SJSA1 (cell line): ENCODE data around the gene BCL7B. TPM values are rescaled to one million over a fixed set of nuclear protein-coding genes. Genes with fewer than 3 reads are reported as not detected.
"Not testable (repeated sequence)": the region's sequence is repeated elsewhere in the genome, so short reads cannot be mapped to it uniquely, and the experiment has no call there.

Source experiments
- DNase-seq, 2 experiments: peaks; one replicate each; pipeline ENCODE4 v3.0.0-alpha.2; 2015 to 2020; ENCODE audit warnings: low spot score in 2 of 2, low read depth in 1 of 2
- H3K27ac ChIP-seq: fragments of 250-450 bp; sonication (Bioruptor Pico); 2 replicates; pipeline ENCODE4 v1.5.1; 2020; ENCODE audit warnings: mild to moderate bottlenecking, moderate library complexity
- H3K27me3 ChIP-seq: fragments of 250-450 bp; sonication (Bioruptor Pico); replicated peaks from 2 replicates; pipeline ENCODE4 v1.5.1; 2020; ENCODE audit warnings: mild to moderate bottlenecking, moderate library complexity
- H3K36me3 ChIP-seq: fragments of 250-450 bp; sonication (Bioruptor Pico); 2 replicates; pipeline ENCODE4 v1.5.1; 2020; ENCODE audit warnings: mild to moderate bottlenecking
- H3K4me1 ChIP-seq: fragments of 250-450 bp; sonication (Bioruptor Pico); replicated peaks from 2 replicates; pipeline ENCODE4 v1.6.1; 2021; ENCODE audit warnings: mild to moderate bottlenecking
- H3K4me3 ChIP-seq: fragments of 250-450 bp; sonication (Bioruptor Pico); 2 replicates; pipeline ENCODE4 v1.5.1; 2020; ENCODE audit warnings: mild to moderate bottlenecking
- H3K9me3 ChIP-seq: fragments of 250-450 bp; sonication (Bioruptor Pico); replicated peaks from 2 replicates; pipeline ENCODE4 v1.5.1; 2020; ENCODE audit warnings: mild to moderate bottlenecking
- total RNA-seq: library from RNA; depleted of rRNA; stranded (reverse); fragments of >200 nt; shearing (Covaris generic); gene quantifications from 2 replicates; pipeline ENCODE4 v1.2.3, GENCODE V29; 2014; rRNA removed

BCL7B gene
- total RNA-seq, 1 experiment from 2014 or later: 20.5 TPM

GRCh38 chr7:73515178-73515577 is 42.3 kb downstream of the BCL7B start:
- Histone ChIP-seq H3K4me1 (peaks cover 16% of the 10 kb centered on the region), H3K27ac (no peak overlapping the region), H3K9me3 (no peaks in the 10 kb centered on the region), H3K36me3 (peaks cover 91% of the 10 kb centered on the region), H3K27me3 (no peaks in the 10 kb centered on the region), H3K4me3 (no peak overlapping the region)
- DNase-seq: no peak

GRCh38 chr7:73512018-73512780 is 45.3 kb downstream of the BCL7B start:
- DNase-seq: no peak
- peaks cover 94% of the 10 kb centered on the region for H3K36me3 ChIP-seq

GRCh38 chr7:73509463-73509862 is 48.0 kb downstream of the BCL7B start:
- no peak for DNase-seq
- Histone ChIP-seq H3K4me1 (no peaks in the 10 kb centered on the region), H3K4me3 (no peak overlapping the region), H3K36me3 (peaks cover 94% of the 10 kb centered on the region), H3K9me3 (no peaks in the 10 kb centered on the region), H3K27me3 (no peaks in the 10 kb centered on the region), H3K27ac (no peak overlapping the region)

More at GRCh38 chr7:73512018-73512780, 45.3 kb downstream of the BCL7B start:
- no peaks in the 10 kb centered on the region for H3K4me1 ChIP-seq
- H3K4me3 ChIP-seq: no peak overlapping the region
- no peak overlapping the region for H3K27ac ChIP-seq
- H3K27me3 ChIP-seq: no peaks in the 10 kb centered on the region
- H3K9me3 ChIP-seq: no peaks in the 10 kb centered on the region

- DNase-seq: no peak
- H3K36me3 ChIP-seq: peaks cover 94% of the 10 kb centered on the region
These were observed 49.9 kb downstream of the BCL7B start for GRCh38 chr7:73507556-73507955.

GRCh38 chr7:73504920-73505319 is 52.6 kb downstream of the BCL7B start:
- H3K27me3 ChIP-seq: no peaks in the 10 kb centered on the region
- H3K9me3 ChIP-seq: no peaks in the 10 kb centered on the region
- no peak for DNase-seq
- no peak overlapping the region for H3K27ac ChIP-seq
- H3K4me3 ChIP-seq: no peak overlapping the region
- no peaks in the 10 kb centered on the region for H3K4me1 ChIP-seq
- H3K36me3 ChIP-seq: peaks cover 95% of the 10 kb centered on the region

More at GRCh38 chr7:73507556-73507955, 49.9 kb downstream of the BCL7B start:
- H3K9me3 ChIP-seq: no peaks in the 10 kb centered on the region
- no peak overlapping the region for H3K4me3 ChIP-seq
- H3K27me3 ChIP-seq: no peaks in the 10 kb centered on the region
- H3K4me1 ChIP-seq: no peaks in the 10 kb centered on the region
- no peak overlapping the region for H3K27ac ChIP-seq

- no peak for DNase-seq
- no peaks in the 10 kb centered on the region for H3K27me3 ChIP-seq
- no peak overlapping the region for H3K27ac ChIP-seq
- H3K36me3 ChIP-seq: peaks cover 95% of the 10 kb centered on the region
- H3K4me1 ChIP-seq: no peaks in the 10 kb centered on the region
- H3K9me3 ChIP-seq: no peaks in the 10 kb centered on the region
- no peak overlapping the region for H3K4me3 ChIP-seq
These were observed 53.5 kb downstream of the BCL7B start for GRCh38 chr7:73504017-73504416.

GRCh38 chr7:73503229-73503628 is 54.3 kb downstream of the BCL7B start:
- no peaks in the 10 kb centered on the region for H3K4me1 ChIP-seq
- no peaks in the 10 kb centered on the region for H3K9me3 ChIP-seq
- H3K27ac ChIP-seq: no peak overlapping the region
- no peaks in the 10 kb centered on the region for H3K27me3 ChIP-seq
- DNase-seq: no peak
- no peak overlapping the region for H3K4me3 ChIP-seq
- H3K36me3 ChIP-seq: peaks cover 95% of the 10 kb centered on the region

GRCh38 chr7:73496626-73497025 is 60.9 kb downstream of the BCL7B start:
- Histone ChIP-seq H3K27me3 (no peaks in the 10 kb centered on the region), H3K4me3 (no peak overlapping the region), H3K36me3 (peaks cover 98% of the 10 kb centered on the region), H3K9me3 (no peaks in the 10 kb centered on the region; the same call in 1 of the 2 replicates), H3K27ac (no peak overlapping the region), H3K4me1 (no peaks in the 10 kb centered on the region)
- no peak for DNase-seq

GRCh38 chr7:73495507-73495906 is 62.0 kb downstream of the BCL7B start:
- H3K36me3 ChIP-seq: peaks cover 99% of the 10 kb centered on the region
- H3K4me3 ChIP-seq, H3K4me1 ChIP-seq, H3K27ac ChIP-seq, DNase-seq, H3K27me3 ChIP-seq, H3K9me3 ChIP-seq: not testable (repeated sequence)

- Histone ChIP-seq H3K4me3 (no peak overlapping the region), H3K36me3 (peaks cover 97% of the 10 kb centered on the region), H3K4me1 (no peaks in the 10 kb centered on the region), H3K27ac (no peak overlapping the region), H3K9me3 (no peaks in the 10 kb centered on the region; the same call in 1 of the 2 replicates), H3K27me3 (no peaks in the 10 kb centered on the region)
- DNase-seq: no peak
These were observed 67.5 kb downstream of the BCL7B start for GRCh38 chr7:73489976-73490375.

GRCh38 chr7:73487486-73487885 is 70.0 kb downstream of the BCL7B start:
- DNase-seq: no peak
- no peaks in the 10 kb centered on the region for H3K27me3 ChIP-seq
- H3K4me1 ChIP-seq: no peaks in the 10 kb centered on the region
- H3K36me3 ChIP-seq: peaks cover 97% of the 10 kb centered on the region
- no peaks in the 10 kb centered on the region for H3K9me3 ChIP-seq
- H3K27ac ChIP-seq: no peak overlapping the region
- H3K4me3 ChIP-seq: no peak overlapping the region

Other genes with a start within 250 kb of the BCL7B start
- 46.3 and 64.0 TPM in 2 replicates for gene NSUN5, start 248.9 kb downstream of the BCL7B start, total RNA-seq
- not detected in 2 replicates for gene TRIM50, start 229.6 kb downstream of the BCL7B start, total RNA-seq
- not detected in 2 replicates for gene FKBP6, start 229.5 kb downstream of the BCL7B start, total RNA-seq
- gene FZD9, start 123.9 kb downstream of the BCL7B start, total RNA-seq: 3.5 and 10.5 TPM in 2 replicates
- 78.9 and 86.5 TPM in 2 replicates for gene BAZ1B, start 35.4 kb downstream of the BCL7B start, total RNA-seq
- 63.8 and 67.2 TPM in 2 replicates for gene TBL2, start 20.9 kb upstream of the BCL7B start, total RNA-seq
- not detected in 2 replicates for gene MLXIPL, start 66.8 kb upstream of the BCL7B start, total RNA-seq
- gene VPS37D, start 110.1 kb upstream of the BCL7B start, total RNA-seq: 1.0 and 1.8 TPM in 2 replicates
- 1.3 TPM in 2 replicates for gene DNAJC30, start 125.8 kb upstream of the BCL7B start, total RNA-seq
- 42.2 and 45.5 TPM in 2 replicates for gene BUD23, start 125.9 kb upstream of the BCL7B start, total RNA-seq
- gene STX1A, start 162.0 kb upstream of the BCL7B start, total RNA-seq: 8.8 and 10.1 TPM in 2 replicates
- gene ABHD11, start 181.1 kb upstream of the BCL7B start, total RNA-seq: 23.6 and 25.8 TPM in 2 replicates
- not detected in 2 replicates for gene CLDN3, start 212.6 kb upstream of the BCL7B start, total RNA-seq